K562 (cell line): Measurements from ENCODE around the gene STUB1. TPM values are rescaled to one million over a fixed set of nuclear protein-coding genes. Genes with fewer than 3 reads are reported as not detected.

Experiments used
- ETV6 ChIP-seq, 3 experiments: fragments of 150-350 bp in 1 of 3; sonication (generic) in 1 of 3; formaldehyde crosslinking in 1 of 3; IDR thresholded peaks; 2 replicates each; pipeline versions ENCODE4 v1.6.1 to v1.8.0; 2014 to 2022; ENCODE audit warnings: borderline replicate concordance in 2 of 3, low read depth in 2 of 3, antibody characterized with exemption in 1 of 3, low read length in 1 of 3, mild to moderate bottlenecking in 1 of 3, missing genetic modification reagents in 1 of 3
- GTF2A2 ChIP-seq: IDR thresholded peaks from 2 replicates; pipeline ENCODE4 v1.6.1; 2016; ENCODE audit warnings: mild to moderate bottlenecking, missing genetic modification characterization, missing compliant biosample characterization
- HDAC1 ChIP-seq, 2 experiments: fragments of 450-650 bp; IDR thresholded peaks; 2 replicates each; pipeline ENCODE4 v1.6.1; 2016 to 2017; ENCODE audit warnings: inconsistent platforms in 1 of 2, mild to moderate bottlenecking in 1 of 2, moderate library complexity in 1 of 2
- KLF6 ChIP-seq: fragments of 250-450 bp; sonication (Bioruptor Pico); IDR thresholded peaks from 2 replicates; pipeline ENCODE4 v1.4.0; 2020; ENCODE audit warnings: mild to moderate bottlenecking, moderate library complexity, borderline replicate concordance
- MBD2 ChIP-seq: sonication (generic); IDR thresholded peaks from 2 replicates; pipeline ENCODE4 v1.6.1; 2016; ENCODE audit warnings: low read depth, borderline replicate concordance
- MECOM ChIP-seq: fragments of 250-450 bp; sonication (Bioruptor Pico); IDR thresholded peaks from 2 replicates; pipeline ENCODE4 v1.8.0; 2022; ENCODE audit warnings: inconsistent platforms
- NFE2L1 ChIP-seq: fragments of 450-650 bp; IDR thresholded peaks from 2 replicates; pipeline ENCODE4 v1.6.1; 2016; ENCODE audit warnings: missing genetic modification characterization, low read depth, mild to moderate bottlenecking, missing compliant biosample characterization, moderate library complexity, borderline replicate concordance
- NR4A1 ChIP-seq, 2 experiments: fragments of 250-450 bp in 1 of 2; fragments of 450-650 bp in 1 of 2; sonication (Bioruptor Pico) in 1 of 2; IDR thresholded peaks; 2 replicates each; pipeline versions ENCODE4 v1.4.0 to v1.6.1; 2016 to 2020; ENCODE audit warnings: mild to moderate bottlenecking in 2 of 2, missing compliant biosample characterization in 1 of 2, missing genetic modification characterization in 1 of 2, moderate library complexity in 1 of 2
- RBBP5 ChIP-seq: fragments of 200-600 bp; sonication (generic); IDR thresholded peaks from 2 replicates; pipeline ENCODE4 v1.6.1; 2012; ENCODE audit warnings: borderline replicate concordance, mild to moderate bottlenecking, low read length, control low read depth, inconsistent platforms; ENCODE audit not compliant: insufficient read depth, poor library complexity, severe bottlenecking
- RBFOX2 ChIP-seq: fragments of 200-400 bp; formaldehyde crosslinking; IDR thresholded peaks from 2 replicates; pipeline ENCODE4 v1.6.1; 2017; ENCODE audit warnings: low read depth, mild to moderate bottlenecking, low read length, moderate library complexity
- RBM25 ChIP-seq: fragments of 200-400 bp; formaldehyde crosslinking; IDR thresholded peaks from 2 replicates; pipeline ENCODE4 v1.6.1; 2018; ENCODE audit warnings: low read length, low read depth, moderate library complexity; ENCODE audit not compliant: severe bottlenecking
- SLC30A9 ChIP-seq: fragments of 250-450 bp; sonication (Bioruptor Pico); IDR thresholded peaks from 2 replicates; pipeline ENCODE4 v1.8.0; 2022; ENCODE audit warnings: mild to moderate bottlenecking, moderate library complexity
- SMARCA5 ChIP-seq: fragments of 450-650 bp; IDR thresholded peaks from 2 replicates; pipeline ENCODE4 v1.6.1; 2016
- SP1 ChIP-seq: sonication (generic); formaldehyde crosslinking; IDR thresholded peaks from 2 replicates; pipeline ENCODE4 v1.8.1; 2022; ENCODE audit warnings: mild to moderate bottlenecking, missing genetic modification reagents
- SP2 ChIP-seq: IDR thresholded peaks from 2 replicates; pipeline ENCODE4 v1.6.1; 2011; ENCODE audit warnings: mild to moderate bottlenecking, low read depth, low read length, moderate library complexity; ENCODE audit not compliant: poor library complexity, severe bottlenecking; ENCODE audit errors: extremely low read depth
- STAT5B ChIP-seq: fragments of 250-450 bp; sonication (Bioruptor Pico); IDR thresholded peaks from 2 replicates; pipeline ENCODE4 v1.8.0; 2021; ENCODE audit warnings: mild to moderate bottlenecking, inconsistent platforms
- ZEB2 ChIP-seq: fragments of 450-650 bp; IDR thresholded peaks from 2 replicates; pipeline ENCODE4 v1.6.1; 2016
- ZNF507 ChIP-seq: conservative IDR thresholded peaks from 2 replicates; pipeline ENCODE4 v1.6.1; 2017; ENCODE audit warnings: missing genetic modification characterization, missing compliant biosample characterization
- ZNF717 ChIP-seq: fragments of 250-450 bp; sonication (Bioruptor Pico); IDR thresholded peaks from 2 replicates; pipeline ENCODE4 v1.5.0; 2021
- ZNF764 ChIP-seq: fragments of 250-450 bp; sonication (Bioruptor Pico); IDR thresholded peaks from 2 replicates; pipeline ENCODE4 v1.4.0; 2020; ENCODE audit warnings: low read depth, mild to moderate bottlenecking, moderate library complexity
- polyA plus RNA-seq, 8 experiments: library from polyadenylated mRNA; depleted of rRNA in 4 of 8; stranded (reverse) in 5 of 8; unstranded in 3 of 8; fragments of >200 nt; fragmentation: Nextera tagmentation in 2 of 8; fragmentation: Illumina TruSeq in 1 of 8; extraction: Ambion mirVana in 2 of 8; extraction: Trizol in 1 of 8; gene quantifications; 2 replicates each; pipeline versions ENCODE4 v1.2.1 to v1.2.3, GENCODE V29; 2011 to 2014; ENCODE audit warnings: inconsistent platforms in 1 of 8, missing spikeins in 1 of 8
- total RNA-seq, 7 experiments: library from RNA; depleted of rRNA in 6 of 7; stranded (reverse); fragments of >200 nt in 6 of 7; fragmentation: Illumina TruSeq in 2 of 7; extraction: Trizol in 2 of 7; gene quantifications; 2 replicates each; pipeline versions ENCODE4 v1.2.1 to v1.2.3, GENCODE V29; 2011 to 2021; ENCODE audit warnings: low replicate concordance in 1 of 7
- TF ChIP-seq, protein P1 (sequence below): fragments of 450-650 bp; IDR thresholded peaks from 2 replicates; pipeline ENCODE4 v1.6.1; 2016; ENCODE audit warnings: missing biosample characterization, missing genetic modification characterization
- TF ChIP-seq, protein P2 (sequence below): fragments of 450-650 bp; formaldehyde crosslinking; IDR thresholded peaks from 2 replicates; pipeline ENCODE4 v1.4.0; 2020; ENCODE audit warnings: mild to moderate bottlenecking

STUB1 gene
- total and polyA plus RNA-seq, 9 of the 15 experiments (the other 6 are each of a cell fraction or from before 2014, with no cell fraction given): 10.6 to 251 (median 152) TPM

DNA sequence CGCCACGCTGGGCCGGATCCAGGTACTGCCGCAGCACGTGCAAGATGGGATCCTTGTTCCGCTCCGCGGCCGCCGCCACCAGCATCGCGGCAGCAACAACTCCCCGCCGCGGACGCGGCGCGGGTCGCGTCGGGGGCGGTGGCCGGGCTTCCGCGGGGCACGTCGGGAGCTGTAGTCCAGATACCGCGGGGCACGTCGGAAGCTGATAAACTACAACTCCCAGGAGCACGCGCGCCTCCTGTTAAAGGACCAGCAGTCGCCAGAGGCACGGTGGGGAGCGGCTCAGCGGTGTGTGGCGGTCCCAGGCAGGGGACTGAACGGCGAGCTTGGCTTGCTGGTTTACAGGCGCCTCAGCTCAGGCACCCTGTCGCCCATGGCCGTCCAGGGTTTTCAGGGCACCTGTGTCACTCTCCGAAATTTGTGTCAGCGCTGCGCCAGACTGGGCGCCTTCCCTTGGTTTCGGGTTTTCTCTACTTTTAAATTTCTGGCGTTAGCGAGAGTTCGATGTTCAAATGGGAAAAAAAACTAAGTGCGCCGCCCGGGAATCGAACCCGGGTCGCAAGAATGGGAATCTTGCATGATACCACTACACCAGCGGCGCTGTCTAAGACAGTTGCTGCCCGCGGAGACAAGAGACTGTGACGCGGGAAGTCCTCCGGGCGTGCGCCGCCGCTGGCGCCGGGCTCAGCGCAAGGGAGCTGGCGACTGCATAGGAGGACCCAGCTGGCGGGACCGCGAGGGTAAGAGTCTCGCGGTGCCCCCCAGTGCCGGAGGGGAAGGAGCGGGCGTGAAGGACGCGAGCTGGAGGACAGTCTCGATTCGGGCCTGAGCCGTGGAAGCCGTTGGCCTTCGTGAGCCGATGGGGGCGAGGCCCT is 43.8 kb upstream of the STUB1 start, which contains the start of gene METTL26 (continued):
- no peak for TF ChIP-seq GTF2A2 (tag)
- TF ChIP-seq NFE2L1 (tag): no peak
- TF ChIP-seq, protein P1, sequence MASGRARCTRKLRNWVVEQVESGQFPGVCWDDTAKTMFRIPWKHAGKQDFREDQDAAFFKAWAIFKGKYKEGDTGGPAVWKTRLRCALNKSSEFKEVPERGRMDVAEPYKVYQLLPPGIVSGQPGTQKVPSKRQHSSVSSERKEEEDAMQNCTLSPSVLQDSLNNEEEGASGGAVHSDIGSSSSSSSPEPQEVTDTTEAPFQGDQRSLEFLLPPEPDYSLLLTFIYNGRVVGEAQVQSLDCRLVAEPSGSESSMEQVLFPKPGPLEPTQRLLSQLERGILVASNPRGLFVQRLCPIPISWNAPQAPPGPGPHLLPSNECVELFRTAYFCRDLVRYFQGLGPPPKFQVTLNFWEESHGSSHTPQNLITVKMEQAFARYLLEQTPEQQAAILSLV (tag): no peak
- TF ChIP-seq SMARCA5: peak; percentile 64
- 0 out of 2 replicates have a peak, but pooled peaks have one; percentile 42 for TF ChIP-seq KLF6 (CRISPR knock-in tag)
- TF ChIP-seq SP2: no peak
- no peak for TF ChIP-seq ZNF717 (CRISPR knock-in tag)
- peak; percentile 75 for TF ChIP-seq RBBP5
- no peak for TF ChIP-seq ZNF507 (tag)
- no peak for TF ChIP-seq ZNF764
- TF ChIP-seq, protein P2, sequence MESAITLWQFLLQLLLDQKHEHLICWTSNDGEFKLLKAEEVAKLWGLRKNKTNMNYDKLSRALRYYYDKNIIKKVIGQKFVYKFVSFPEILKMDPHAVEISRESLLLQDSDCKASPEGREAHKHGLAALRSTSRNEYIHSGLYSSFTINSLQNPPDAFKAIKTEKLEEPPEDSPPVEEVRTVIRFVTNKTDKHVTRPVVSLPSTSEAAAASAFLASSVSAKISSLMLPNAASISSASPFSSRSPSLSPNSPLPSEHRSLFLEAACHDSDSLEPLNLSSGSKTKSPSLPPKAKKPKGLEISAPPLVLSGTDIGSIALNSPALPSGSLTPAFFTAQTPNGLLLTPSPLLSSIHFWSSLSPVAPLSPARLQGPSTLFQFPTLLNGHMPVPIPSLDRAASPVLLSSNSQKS (CRISPR knock-in tag): no peak
- TF ChIP-seq HDAC1 (IDR thresholded peaks at IDR 0.05): peak; percentile 93 to 98
- no peak for TF ChIP-seq STAT5B (CRISPR knock-in tag)
- no peak for TF ChIP-seq MECOM (CRISPR knock-in tag)
- no peak for TF ChIP-seq RBM25
- TF ChIP-seq RBFOX2: peak; percentile 91
- no peak; a peak in 1 of 4 replicates for TF ChIP-seq ETV6 (IDR thresholded peaks at IDR 0.05; ENCODE audit: borderline replicate concordance in 1 of 2, low read depth in 2 of 2, low read length in 1 of 2)
- no peak for TF ChIP-seq ETV6 (CRISPR knock-in tag; IDR thresholded peaks at IDR 0.05; ENCODE audit: borderline replicate concordance)
- no peak for TF ChIP-seq SLC30A9 (CRISPR knock-in tag)
- no peak for TF ChIP-seq MBD2
- TF ChIP-seq ZEB2: peak; percentile 48; the same call in 1 of the 2 replicates
- peak; percentile 90 for TF ChIP-seq SP1 (CRISPR knock-in tag)
- no peak for TF ChIP-seq NR4A1 (CRISPR knock-in tag; IDR thresholded peaks at IDR 0.05)
- TF ChIP-seq NR4A1 (tag; IDR thresholded peaks at IDR 0.05): 0 out of 2 replicates have a peak, but pooled peaks have one; percentile 34
